IPS DF 19.7 (cell line): ENCODE data around the gene ZFHX3.

ENCODE experiments used
- DNase-seq: peaks from one replicate; pipeline ENCODE4 v3.0.0-alpha.2; 2013; ENCODE audit warnings: low read depth, low spot score

ZFHX3 gene

DNA sequence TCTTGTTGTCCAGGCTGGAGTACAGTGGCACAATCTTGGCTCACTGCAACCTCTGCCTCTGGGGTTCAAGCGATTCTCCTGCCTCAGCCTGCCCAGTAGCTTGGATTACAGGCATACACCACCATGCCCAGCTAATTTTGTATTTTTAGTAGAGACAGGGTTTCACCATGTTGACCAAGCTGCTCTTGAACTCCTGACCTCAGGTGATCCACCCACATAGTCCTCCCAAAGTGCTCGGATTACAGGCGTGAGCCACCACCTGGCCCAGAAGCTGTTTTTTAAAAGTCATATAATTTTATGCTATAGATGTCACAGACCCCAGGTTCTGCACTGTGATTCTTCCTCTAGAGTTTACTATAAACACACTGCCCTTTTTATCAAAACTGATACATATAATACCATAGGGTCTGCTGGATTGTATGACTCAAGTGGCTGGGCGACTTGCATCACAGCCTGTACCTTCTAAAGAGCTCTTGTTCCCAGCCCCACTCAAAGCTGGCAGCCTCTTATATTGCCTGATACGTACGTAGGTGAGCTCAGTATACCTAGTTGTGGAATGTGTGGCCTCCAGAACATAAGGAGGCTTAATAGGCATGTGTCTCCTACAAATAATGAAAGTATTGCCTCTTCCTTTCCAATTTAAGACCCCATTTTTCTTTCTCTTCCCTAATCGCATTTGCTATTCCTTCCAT is 295.8 kb downstream of the ZFHX3 start:
- no peak for DNase-seq

- DNase-seq, result no peak
Observed at GRCh38 chr16:72751076-72751475, 296.9 kb downstream of the ZFHX3 start.

DNA sequence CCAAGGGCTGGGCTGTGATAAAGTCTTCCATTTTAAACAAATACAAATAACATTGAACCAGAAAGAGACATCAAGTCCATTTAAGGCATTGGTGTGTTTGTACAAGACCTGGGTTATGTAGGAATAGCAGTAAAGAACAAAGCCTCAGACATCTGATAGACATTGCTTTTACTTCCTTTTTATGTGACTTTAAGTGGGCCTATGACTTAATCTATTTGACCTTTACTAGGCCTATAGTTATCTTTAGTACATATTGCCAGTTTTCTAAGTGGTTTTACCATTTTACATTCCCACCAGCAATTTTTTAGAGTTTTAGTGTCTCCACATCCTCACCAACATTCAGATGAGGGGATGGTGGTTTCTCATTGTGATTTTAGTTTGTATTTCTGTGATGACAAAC is 298.8 kb downstream of the ZFHX3 start:
- no peak for DNase-seq

DNA sequence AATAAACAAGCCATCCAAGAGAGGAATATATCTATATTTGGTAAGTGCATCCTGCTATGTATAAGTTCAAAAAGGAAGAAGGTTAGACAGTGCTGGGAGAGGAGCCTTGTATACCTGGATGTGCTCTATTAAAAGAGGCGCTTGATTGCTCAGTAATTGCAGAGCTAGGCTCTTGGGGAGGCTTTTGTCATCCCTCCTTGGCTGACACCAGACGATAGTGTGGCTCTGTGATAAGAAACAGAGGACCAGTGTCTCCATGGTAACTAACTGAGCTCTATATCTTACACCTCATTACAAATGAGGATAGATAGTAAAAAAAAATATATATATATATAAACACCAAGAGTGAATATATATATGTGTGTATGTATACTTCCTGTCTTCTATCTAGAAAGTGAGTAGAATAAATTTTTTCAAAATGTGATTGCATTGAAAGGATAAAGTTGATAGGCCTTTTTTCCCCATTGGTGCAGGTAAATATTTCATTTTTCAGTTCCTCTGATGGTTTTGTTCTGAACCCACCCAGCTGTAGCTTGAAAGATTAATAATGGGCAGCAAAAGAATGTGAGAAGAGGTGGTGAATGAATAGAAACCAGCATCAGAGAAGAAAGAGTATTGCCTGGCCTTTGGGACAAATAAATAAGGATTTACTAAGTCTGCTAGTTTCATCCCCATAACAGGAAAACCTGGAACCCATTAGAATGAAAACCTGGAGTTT is 303.7 kb downstream of the ZFHX3 start:
- no peak for DNase-seq

DNA sequence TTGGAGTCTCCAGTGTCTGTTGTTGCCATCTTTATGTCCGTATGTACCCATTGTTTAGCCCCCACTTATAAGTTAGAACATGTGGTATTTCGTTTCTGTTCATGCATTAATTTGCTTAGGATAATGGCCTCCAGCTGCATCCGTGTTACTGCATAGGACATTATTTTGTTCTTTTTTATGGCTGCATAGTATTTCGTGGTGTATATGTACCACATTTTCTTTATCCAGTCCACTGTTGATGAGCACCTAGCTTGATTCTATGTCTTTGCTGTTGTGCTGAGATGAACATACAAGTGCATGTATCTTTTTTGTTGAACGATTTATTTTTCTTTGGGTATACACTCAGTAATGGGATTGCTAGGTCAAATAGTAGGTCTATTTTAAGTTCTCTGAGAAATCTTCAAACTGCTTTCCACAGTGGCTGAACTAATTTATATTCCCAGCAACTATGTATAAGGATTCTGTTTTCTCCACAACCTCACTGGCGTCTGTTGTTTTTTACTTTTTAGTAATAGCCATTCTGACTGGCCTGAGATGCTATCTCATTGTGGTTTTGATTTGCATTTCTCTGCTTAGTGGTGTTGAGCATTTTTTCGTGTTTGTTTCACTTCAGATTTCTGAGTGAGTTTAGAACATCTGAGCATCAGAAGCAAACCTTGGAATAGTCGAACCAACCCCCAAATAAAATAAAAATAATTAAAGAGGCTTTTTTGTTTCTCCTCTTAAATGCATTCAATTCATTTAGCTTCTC is 304.7 kb downstream of the ZFHX3 start:
- DNase-seq, result no peak

- no peak for DNase-seq
Observed at GRCh38 chr16:72740347-72740746, 307.6 kb downstream of the ZFHX3 start.

DNA sequence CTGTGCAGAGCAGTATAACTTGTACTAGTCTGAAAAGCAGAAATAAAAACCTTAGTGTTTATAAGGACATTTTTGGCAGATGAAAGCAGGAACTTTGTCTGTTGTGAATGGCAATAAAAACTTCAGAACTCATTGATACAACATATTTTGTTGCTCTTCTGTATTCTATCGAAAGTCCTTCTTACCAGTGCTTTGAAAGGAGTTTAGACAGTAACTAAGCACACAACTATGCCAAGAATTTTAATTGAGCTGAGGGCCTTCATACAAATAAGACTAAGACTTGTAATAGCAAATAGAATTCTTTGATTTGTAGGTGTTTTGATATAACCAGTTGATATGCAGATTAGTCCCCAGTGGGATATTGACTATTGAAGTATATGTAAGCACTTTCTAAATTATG is 308.4 kb downstream of the ZFHX3 start:
- no peak for DNase-seq

DNA sequence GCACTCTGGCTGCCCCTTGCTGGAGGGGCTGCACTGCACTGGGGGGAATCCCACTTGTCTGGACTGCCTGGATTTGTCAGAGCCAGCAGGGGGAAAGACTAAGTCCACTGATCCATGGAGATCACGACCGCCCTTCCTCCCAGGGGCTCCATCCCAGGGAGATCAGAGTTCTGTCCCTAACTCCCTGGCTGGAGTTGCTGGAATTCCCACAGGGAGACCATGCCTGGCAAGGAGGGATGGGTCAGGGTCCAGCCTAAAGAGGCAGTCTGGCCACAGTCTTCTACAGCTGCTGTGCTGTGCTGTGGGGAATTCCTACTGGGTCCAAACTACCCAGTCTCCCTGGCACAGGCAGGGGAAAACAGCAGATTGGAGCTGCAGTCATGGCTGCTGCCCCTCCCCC is 311.9 kb downstream of the ZFHX3 start:
- DNase-seq, result no peak
